Stimulated activated CD4-positive, alpha-beta T cell treated with anti-CD3 and anti-CD28 coated beads, Interleukin-4, amount 100 ng/mL, for 48 hours (primary cell): ENCODE data around the gene ITPKB.
A peak's percentile ranks its signal among the peaks of the same experiment; 100 is the strongest.

Experiments used
- DNase-seq, 2 donors: peaks; one replicate each; pipeline ENCODE4 v3.0.0-alpha.2; 2020; ENCODE audit warnings: low read depth in 2 of 2

ITPKB gene

DNA sequence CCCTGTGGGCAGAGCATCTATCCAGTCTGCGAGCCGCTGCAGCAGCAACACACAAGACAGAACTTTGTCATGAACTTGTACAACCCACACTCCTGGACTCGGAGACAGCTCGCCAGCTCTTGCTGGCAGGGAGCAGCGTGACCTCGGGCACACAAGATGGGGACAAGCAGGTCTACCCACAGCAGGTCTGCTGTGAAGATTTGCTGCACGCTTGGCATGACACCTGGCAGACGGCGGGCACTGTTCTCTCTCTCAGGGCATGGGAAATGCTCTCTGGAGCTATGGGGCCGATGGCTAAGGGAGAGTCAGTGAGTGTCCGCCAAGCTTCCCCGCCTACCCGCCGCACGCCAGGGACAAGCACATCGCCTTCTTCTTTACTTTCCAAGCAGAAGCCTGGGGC, 100.5 kb downstream of the ITPKB start:
- DNase-seq = no peak

DNA sequence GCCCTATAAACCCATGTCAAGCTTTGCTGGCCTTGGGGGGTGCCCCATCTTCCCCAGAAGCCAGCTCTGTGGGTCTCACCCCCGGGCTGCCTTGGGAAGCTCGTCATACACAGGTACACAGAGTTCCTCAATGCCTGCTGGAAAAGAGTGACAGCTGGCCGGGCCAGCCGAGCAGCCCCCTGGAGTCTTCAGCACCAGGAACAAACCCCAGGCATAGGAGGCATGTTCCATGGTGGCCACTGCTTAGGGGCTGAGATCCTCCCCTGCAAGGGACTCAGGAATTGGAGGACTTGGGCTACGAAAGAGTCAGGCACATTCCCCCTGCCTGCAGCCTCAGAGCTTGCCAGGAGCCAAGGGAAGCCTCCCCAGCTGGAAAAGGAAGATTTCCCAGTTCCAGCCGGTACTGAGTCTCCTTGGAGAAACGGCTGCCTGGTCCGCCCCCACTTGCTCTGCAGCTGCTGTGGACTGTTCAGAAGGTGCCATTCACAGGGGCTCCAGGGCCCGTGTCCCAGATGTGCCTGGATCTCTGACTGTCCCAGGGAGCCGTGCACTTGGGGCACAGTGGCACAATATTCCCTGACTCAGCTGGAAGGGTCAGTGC, 101.0 kb downstream of the ITPKB start:
- DNase-seq = no peak

DNA sequence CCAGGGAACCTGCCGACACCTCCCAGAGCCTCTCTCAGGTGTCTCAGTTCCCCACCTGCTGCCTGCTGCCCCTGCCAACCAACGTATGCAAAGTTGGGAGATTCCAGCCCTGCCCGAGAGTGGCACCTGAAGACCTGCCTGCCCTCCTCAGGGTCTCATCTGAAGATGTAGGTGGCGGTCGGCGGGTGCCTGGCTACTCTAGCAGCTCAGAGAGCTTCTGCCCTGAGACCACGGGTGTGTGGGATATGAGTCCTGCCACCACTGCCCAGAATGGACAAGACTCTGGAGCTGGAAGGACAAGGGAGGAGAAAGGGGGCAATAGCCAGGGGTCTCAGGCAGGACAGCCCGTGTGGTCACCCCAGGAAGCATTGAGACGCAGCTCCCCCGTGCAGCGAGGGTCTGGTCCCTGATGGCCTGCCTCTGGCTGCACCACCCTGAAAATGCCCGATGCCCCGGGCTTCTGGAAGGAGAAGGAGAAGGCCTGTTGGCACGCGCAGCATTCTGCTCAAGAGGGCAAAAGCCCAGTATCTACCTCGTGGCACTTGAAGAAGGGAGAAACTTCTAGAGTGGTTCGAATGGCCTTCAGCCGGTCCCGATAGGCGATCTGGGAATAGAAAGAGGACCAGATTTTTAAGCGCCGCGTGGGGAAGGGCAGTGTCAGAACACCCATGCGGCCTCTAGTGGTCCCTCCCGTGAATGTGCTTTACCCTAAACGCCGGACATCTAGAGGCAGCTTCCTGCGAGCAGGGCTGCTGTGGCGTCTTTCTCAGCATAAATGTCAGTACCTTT, 101.7 kb downstream of the ITPKB start:
- no peak for DNase-seq

DNA sequence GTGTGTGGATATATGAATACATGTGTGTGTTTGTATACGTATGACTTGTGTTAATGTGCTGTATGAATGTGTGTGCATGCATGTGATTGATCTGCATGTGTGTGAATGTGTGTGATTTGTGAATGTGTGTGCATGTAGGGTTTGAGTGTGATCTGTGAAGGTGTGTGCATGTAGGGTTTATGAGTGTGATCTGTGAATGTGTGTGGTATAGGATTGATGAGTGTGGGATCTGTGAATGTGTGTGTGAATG, 102.3 kb downstream of the ITPKB start:
- DNase-seq = no peak

DNA sequence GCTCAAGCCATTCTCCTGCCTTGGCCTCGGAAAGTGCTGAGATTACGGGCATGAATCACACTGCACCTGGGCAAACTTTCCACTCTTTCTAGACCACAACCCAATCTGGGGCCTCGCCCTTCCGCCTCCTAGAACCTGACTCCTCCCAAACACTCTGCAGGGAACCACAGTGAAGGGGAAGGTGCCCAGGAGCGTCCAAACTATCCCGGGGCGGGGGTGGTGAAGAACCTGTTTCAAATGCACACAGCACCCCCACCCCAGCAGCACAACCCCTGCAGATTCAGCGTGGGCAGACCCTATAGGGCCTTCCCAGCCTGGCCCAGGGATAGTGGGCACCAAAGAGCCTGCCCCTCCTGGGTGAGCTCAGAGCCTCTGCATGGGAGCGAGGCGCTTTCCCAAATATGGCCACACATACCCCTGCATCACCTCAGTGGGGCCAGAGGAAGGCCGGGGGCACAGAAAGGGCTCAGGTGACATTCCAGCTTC, 103.6 kb downstream of the ITPKB start:
- no peak for DNase-seq

DNA sequence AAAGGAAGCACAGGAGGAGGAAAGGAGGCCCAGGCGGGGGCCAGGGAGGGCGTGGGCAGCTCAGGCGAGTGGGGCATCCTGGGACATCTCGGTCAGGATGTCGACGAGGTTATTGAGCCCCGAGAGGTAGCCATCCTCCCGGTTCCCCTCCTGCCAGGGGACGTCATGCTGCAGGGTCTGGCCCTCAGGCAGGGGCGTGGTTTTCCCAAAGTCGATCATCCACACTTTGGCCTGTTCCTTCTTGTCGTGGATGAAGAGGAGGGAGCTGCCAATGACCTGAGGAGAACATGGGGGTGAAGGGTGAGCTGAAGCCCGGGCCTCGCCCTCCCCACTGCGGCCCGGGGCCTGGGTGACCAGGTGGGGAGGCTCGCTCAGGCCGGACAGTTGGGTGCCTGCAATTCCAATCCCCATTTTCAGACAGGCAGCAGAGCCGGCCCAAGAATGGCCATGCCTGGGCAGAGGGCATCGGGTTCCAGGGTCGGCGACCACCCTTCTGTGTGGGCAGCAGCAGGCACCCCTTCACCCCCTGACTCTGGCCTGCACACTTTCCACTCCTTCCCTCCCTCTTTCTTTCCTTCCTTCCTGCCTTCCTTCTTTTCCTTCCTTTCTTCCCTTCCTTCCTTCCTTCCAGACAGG, 104.4 kb downstream of the ITPKB start:
- DNase-seq = no peak

DNA sequence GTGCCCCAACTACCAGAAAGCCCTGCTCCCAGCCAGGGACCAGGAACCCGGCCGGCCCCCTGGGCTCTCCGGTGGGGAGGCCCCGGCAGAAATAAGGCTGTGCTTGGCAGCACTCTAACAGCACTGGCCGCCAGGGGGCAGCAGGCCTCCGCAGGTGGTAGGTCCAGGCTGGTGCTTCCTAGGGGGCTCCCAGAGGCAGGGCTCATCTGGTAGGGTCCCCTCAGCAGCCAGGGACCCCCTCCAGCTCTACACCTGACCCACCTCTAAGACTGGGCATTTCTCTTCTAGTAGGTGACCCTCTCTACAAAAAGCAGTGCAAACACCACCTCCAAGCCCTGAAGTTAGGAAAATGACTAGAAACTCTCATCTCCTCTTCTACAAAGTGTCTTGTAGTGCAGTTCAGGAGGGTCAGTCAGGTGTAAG, 104.9 kb downstream of the ITPKB start:
- peak; percentile 72 to 83 for DNase-seq

DNA sequence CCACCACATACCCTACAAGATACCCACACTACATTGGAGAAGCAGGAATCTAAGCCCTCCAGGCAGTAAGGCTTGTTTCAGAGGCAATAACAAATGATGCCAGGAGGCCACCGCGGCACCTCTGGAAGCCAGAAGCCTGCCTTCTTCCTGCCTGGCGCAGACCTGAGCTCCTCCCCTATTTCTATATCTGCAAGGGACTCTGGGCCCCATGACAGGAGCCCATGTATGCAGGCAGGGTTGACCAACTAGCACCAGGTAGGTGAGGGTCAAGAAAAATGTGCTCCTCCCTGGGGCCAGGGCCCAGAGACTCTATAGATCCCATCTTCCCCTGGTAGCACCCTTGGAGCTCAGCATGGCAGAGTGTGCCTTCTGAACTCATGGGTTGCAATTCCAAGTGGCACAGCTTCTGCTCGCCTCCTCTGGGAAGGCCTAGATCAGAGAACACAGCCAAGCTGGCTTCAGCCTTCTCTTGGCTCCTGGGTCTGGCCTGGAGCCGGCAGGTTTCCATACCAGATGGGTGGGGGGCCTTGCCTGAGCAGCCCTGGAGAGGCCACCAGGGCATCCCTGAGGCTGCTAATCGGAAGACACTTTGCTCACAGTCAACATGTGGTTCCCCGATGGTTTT, 105.4 kb downstream of the ITPKB start:
- DNase-seq = no peak

DNA sequence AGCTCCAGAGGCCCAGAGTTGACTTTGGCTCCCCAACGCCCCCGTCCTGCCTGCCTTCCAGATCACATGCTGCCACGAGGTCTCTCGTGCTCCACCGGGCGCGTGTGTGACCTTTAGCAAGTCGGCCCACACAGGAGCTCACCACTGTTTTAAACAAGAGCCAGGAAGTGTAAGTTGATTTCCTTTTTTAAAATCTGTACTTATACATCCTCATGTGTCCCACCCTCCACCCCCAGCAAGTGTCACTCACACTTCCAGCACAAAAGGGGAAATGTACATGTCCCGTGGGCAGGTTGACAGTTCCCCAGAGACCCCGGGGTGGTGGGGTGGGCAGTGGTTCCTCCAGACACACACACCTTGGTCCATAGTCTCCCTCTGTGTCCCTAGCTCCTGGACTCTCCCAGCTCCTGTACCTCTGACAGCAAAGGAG, 106.1 kb downstream of the ITPKB start:
- no peak for DNase-seq

DNA sequence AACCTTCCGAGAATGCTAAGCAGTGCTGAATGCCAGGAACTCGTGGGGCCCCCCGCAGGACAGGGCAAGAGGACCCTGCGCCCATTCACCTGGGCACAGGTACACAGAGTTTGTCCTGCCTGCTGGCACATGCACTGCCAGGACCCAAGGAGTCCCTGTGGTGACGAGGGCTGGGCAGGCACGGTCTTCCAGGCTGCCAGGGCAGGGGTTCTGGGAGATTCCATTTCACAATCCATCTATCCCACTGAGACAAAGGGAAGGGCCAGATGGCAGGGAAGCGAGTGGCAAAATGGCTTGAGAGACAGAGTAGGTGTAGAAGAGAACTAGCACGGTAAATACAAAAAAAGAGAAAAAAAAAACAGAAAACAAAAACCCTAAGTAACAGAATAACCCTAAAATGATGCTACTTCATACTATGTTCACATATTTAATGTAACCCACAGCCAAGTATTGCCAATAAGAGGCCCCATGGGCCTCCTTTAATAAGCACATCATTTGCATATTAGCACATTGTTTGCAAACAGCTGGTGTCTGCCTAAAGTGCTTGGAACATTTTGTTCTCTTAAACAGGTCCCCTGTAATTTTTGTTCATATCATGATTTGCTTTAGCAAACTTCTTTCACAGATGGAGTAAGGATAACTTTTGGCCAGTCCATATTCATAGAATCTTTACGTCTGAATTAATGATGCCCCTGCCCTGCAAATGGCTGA, 106.8 kb downstream of the ITPKB start:
- no peak for DNase-seq

DNA sequence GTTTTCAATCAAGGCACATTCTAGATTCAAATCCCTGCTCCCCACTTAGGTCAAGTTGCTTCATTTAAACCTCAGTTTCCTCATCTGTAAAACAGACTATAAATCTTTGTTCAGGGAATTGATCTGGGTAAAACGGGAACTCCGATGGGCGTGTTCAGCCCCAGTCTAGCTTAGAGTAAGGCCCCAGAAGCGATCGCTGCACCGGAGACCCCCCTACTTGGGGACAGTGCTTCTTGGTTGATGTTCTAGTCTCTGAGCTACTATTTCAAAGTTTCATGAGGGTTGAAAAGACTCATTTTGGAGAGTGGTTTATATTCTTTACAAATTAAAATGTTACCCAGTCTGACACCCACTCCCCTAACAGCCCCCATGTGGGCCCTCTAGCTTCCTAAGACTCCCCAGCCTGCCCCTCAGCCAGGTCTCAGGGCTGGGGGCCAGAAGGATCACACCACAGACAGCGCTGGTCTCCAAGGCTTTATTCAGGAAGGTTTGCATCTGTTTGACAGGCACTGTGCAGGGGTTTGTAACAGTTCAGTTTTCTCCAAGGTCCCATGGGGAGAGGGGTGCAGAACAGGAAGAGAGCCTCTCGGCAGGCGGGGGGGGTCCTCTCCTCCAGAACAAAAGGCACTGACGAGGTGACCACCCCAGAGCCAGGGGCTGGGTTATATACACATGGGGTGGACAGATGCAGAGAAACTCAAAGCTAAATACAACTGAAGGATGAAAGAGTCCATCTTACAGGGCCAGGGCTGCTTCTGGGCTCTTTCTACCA, 107.7 kb downstream of the ITPKB start:
- no peak for DNase-seq

DNA sequence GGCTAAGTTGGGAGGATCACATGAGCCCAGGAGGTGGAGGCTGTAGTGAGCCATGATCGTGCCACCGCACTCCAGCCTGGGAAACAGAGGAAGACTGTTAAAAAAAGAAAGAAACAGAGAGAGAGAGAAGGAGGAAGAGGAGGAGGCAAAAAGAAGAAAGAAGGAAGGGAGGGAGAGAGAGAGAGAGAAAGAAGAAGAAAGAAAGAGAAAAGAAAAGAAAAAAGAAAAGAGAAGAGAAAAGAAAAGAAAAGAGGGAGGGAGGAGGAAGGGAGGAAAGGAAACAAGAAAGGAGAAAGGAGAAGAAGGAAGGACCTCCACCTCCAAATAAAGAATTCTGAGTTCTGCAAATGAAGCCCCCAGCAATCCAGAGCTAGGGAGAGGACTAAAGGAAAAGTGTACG, 108.5 kb downstream of the ITPKB start:
- DNase-seq = no peak

DNA sequence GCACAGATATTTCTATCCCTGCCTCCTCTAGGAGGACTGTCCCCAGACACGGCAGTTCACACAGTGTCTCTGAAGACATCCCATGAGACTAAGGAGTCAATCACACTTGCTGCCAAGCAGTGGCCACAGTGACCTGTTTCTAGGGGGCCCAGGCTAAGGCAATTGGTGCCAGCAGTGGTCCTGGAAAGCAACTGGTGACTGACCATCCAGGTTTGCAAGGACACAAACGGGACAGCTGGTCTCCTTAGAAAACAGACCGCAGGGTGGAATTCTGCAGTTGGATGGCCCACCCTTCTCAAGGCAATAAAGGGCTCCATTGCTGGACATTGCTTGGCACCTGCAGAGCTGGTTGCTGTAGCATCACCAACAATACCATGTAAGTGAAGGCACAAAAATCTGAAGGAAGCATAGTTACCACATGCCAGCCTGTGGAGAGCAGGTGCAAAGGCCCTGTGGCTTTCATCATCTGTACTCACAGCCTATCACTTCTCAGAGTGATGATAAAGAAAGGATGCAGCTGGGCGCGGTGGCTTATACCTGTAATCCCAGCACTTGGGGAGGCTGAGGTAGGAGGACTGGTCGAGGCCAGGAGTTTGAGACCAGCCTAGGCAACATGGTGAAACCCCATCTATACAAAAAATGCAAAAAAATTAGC, 109.1 kb downstream of the ITPKB start:
- DNase-seq = no peak

DNA sequence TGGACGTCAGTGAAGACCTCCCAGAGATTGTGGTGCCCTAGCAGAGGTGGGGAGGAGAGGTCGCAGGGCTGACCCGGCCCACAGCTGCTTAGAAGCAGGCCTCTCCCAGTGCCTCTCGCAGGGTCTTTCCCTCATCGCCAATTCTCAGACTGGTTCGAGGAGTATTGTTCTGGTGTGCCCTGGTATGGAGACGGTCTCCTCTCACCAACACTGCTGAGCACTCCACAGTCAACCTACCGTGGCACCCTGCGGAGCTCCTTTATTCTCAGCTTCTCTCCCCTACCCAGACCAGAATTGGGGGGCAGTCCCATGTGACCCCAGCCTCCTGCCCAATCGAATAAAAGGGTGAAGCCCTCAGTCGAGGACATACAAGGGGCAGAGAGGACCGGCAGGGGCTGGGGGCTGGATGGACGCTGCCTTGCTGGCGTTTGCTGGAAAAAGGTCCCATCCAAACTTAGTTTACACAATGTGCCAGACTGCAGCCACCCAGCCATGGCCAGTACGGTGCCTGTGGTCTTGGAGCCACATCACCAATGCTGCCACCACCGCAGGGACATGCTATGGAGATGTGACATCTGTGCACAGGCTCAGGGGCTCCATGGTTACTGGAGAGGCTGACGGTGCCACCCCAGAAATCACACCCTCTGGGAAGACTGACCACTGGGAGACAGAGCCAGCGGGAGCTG, 109.7 kb downstream of the ITPKB start:
- no peak for DNase-seq

DNA sequence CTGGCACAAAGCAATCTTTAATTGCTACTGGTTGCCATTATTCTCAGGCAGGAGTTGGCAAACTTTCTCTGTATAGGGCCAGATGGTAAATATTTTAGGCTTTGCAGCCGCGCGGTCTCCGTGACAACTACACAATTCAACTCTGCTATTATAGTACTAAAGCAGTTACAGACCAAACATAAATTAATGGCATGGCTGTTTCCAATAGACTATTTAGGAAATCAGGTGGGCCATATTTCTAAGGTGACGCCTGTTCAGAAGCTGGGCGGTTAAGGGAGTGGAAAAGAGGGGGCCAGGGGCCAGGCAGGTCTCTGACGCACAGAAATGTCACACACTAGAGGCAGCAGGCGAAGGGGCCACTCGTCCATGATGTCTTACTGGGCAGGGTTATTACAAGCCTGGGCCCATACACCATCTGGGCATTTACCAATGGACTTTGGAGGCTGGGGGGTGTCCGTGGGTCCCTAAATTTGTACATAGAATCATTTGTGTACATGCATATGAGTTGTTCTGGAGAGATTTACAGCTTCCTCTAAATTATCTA, 110.4 kb downstream of the ITPKB start:
- no peak for DNase-seq

DNA sequence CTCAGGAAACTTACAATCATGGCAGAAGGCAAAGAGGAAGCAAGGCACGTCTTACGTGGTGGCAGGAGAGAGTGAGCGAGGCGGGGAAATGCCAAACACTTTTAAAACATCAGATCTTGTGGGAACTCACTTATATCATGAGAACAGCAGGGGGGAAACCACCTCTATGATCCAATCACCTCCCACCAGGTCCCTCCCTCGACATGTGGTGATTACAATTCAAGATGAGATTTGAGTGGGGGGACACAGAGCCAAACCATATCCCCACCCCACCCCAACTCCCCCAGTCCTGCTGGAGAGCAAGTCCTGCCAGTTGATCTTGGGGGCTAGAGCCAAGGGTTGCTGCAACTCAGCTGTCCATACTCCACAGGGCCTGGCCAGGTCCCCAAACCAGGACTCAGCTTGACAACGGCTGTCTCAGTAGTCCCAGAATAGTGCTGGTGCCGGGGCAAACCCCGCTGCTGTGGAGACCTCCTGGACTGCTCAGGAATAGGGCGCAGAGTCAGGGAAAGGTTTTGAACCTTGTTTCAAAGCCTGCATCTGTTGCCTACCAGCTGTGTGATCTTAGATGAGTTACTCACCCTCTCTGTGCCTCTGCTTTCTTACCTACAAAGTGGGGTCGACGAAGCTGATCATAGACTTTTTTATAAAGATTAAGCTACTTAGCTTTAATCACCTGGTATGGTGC, 111.0 kb downstream of the ITPKB start:
- no peak for DNase-seq

DNA sequence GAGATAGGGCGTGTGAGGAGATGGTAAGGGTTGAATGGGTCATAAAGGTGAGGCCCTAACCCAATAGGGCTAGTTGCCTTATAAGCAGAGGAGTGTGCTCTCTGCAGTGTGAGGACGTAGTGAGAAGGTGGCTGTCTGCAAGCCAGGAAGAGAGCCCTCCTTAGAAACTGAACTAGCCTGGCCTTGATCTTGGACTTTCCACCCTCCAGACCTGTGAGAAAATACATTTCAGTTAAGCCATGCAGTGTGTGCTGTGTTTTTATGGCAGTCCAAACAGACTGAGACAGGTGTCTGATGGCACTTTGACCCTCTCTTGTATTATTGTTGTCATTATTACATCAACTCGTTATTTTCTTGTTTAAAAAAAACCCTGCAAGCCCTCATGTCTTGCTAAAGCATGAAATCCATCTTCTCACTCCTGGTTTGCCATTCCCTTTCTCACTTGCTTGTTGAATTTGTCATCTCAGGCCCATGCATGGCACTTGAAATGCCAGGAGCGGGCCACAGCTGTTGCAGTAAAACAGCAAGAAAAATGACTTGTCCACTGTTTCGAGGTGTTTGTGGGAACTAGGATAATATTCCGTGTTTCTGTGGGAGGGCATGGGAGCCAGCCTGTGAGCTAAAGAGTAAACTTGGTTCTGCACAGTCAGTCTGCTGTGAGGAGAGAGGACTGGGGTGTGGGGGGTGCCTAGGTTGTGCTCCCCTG, 111.9 kb downstream of the ITPKB start:
- DNase-seq = no peak

DNA sequence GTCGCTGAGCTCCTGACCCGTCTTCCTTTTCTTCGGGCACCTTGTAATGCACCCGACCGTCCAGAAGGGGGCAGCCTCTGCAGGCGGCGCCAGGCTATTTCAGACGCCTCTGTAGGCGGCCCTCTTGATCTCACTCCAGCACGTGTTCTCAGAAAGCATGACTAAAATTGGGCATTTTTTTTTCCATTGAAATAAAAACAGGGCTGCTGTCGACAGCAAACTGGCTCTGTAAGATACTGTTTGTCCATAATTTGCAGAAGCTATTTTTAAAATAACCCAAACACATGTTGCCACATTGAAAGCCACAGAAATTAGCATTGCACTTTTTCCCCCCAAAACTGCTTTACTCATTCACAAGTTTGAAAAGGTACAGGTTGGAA, 112.5 kb downstream of the ITPKB start:
- peak; percentile 78 to 79 for DNase-seq
